ENCODE data around the gene UVRAG.

- TF ChIP-seq CTCF (IDR thresholded peaks at IDR 0.05) (no peak), POLR2A (IDR thresholded peaks at IDR 0.05) (no peak)
Observed at GRCh38 chr11:75903276-75903675, 88.3 kb downstream of the UVRAG start.
